GM12878 (cell line): ENCODE results near the gene DNHD1. TPM values are rescaled to one million over a fixed set of nuclear protein-coding genes. Genes with fewer than 3 reads are reported as not detected.

Source experiments
- ATAC-seq: fragments of 200-7000 bp; cut with Tn5 transposase; 3 replicates; pipeline ENCODE4 v1.9.1; 2020; ENCODE audit warnings: mild to moderate bottlenecking, moderate library complexity
- BruUV-seq: library from RNA; stranded (reverse); fragments of 400-500 nt; replicated peaks from 2 replicates; lab custom pipeline; 2021; lab: Mats Ljungman, UMichigan
- CTCF ChIA-PET: fragments of 300-600 bp; sonication (Branson Sonifier 250); formaldehyde crosslinking; extraction: SDS; loops from one replicate; lab custom pipeline; 2021; ENCODE audit warnings: inconsistent platforms; lab: Yijun Ruan, JAX
- POLR2A ChIA-PET: fragments of 350-600 bp; formaldehyde crosslinking; extraction: SDS; loops from one replicate; lab custom pipeline; 2021; ENCODE audit warnings: inconsistent platforms; lab: Charles Lee
- RAD21 ChIA-PET: fragments of 300-600 bp; sonication (Branson Sonifier 250); formaldehyde crosslinking; loops from one replicate; lab custom pipeline; 2023; ENCODE audit warnings: antibody characterized with exemption; ENCODE audit not compliant: unreplicated experiment; lab: Charles Lee
- SMC1A ChIA-PET: fragments of 300-600 bp; sonication (Branson Sonifier 250); formaldehyde crosslinking; loops from one replicate; lab custom pipeline; 2023; ENCODE audit not compliant: unreplicated experiment, uncharacterized antibody; lab: Charles Lee
- DNase-seq: peaks from one replicate; pipeline ENCODE4 v3.0.0-alpha.2; 2011; ENCODE audit warnings: low read depth, low spot score
- FAIRE-seq: peaks from 3 replicates; lab custom pipeline; 2011; peaks lifted over from hg19 to GRCh38; lab: Jason Lieb, UNC
- H2AFZ ChIP-seq: 2 replicates; pipeline ENCODE4 v1.6.0; 2011; ENCODE audit warnings: low read depth, low read length, control low read depth; ENCODE audit not compliant: control insufficient read depth
- H3K27ac ChIP-seq: 2 replicates; pipeline ENCODE4 v1.5.1; 2011; ENCODE audit warnings: control low read depth; ENCODE audit not compliant: control insufficient read depth, insufficient read depth
- H3K27me3 ChIP-seq, 2 experiments: replicated peaks in 1 of 2; 2 replicates each; pipeline versions ENCODE4 v1.6.0 to v1.6.1; 2011; ENCODE audit warnings: low read length in 1 of 2; ENCODE audit not compliant: control insufficient read depth in 2 of 2, insufficient read depth in 2 of 2
- H3K36me3 ChIP-seq, 2 experiments: 2 replicates each; pipeline ENCODE4 v1.5.1; 2011; ENCODE audit warnings: low read length in 1 of 2; ENCODE audit not compliant: control insufficient read depth in 2 of 2, insufficient read depth in 2 of 2
- H3K4me1 ChIP-seq: 2 replicates; pipeline ENCODE4 v1.6.1; 2011; ENCODE audit warnings: mild to moderate bottlenecking, low read length, moderate library complexity, mixed read lengths; ENCODE audit not compliant: control insufficient read depth, insufficient read depth
- H3K4me2 ChIP-seq: 2 replicates; pipeline ENCODE4 v1.6.0; 2011; ENCODE audit warnings: control low read depth; ENCODE audit not compliant: control insufficient read depth, insufficient read depth
- H3K4me3 ChIP-seq: fragments of 200-600 bp; sonication (generic); 2 replicates; pipeline ENCODE4 v1.5.1; 2016
- H3K79me2 ChIP-seq: 2 replicates; pipeline ENCODE4 v1.6.0; 2011; ENCODE audit warnings: low read length; ENCODE audit not compliant: control insufficient read depth, insufficient read depth
- H3K9ac ChIP-seq: 2 replicates; pipeline ENCODE4 v1.8.0; 2011; ENCODE audit warnings: low read length, control low read depth, mixed read lengths; ENCODE audit not compliant: control insufficient read depth, insufficient read depth
- H3K9me3 ChIP-seq: replicated peaks from 3 replicates; pipeline ENCODE4 v1.5.1; 2011; ENCODE audit warnings: mild to moderate bottlenecking, low read length; ENCODE audit not compliant: control insufficient read depth, insufficient read depth
- H4K20me1 ChIP-seq: 2 replicates; pipeline ENCODE4 v1.6.0; 2011; ENCODE audit not compliant: control insufficient read depth, insufficient read depth
- BACH1 ChIP-seq: fragments of 450-650 bp; IDR thresholded peaks from 2 replicates; pipeline ENCODE4 v1.6.1; 2017; ENCODE audit warnings: mild to moderate bottlenecking, borderline replicate concordance
- BCL11A ChIP-seq: IDR thresholded peaks from 2 replicates; pipeline ENCODE4 v1.6.1; 2011; ENCODE audit warnings: low read depth, low read length
- BMI1 ChIP-seq: fragments of 450-650 bp; IDR thresholded peaks from 2 replicates; pipeline ENCODE4 v1.6.1; 2016; ENCODE audit warnings: mild to moderate bottlenecking, moderate library complexity, borderline replicate concordance
- MYB ChIP-seq: fragments of 150-350 bp; IDR thresholded peaks from 2 replicates; pipeline ENCODE4 v1.6.1; 2014; ENCODE audit warnings: mild to moderate bottlenecking, low read depth, low read length, borderline replicate concordance
- MYC ChIP-seq: IDR thresholded peaks from 2 replicates; pipeline ENCODE4 v1.6.1; 2011; ENCODE audit warnings: mild to moderate bottlenecking, low read length, moderate library complexity, inconsistent platforms; ENCODE audit not compliant: insufficient read depth, insufficient replicate concordance, insufficient read length, severe bottlenecking
- NBN ChIP-seq: fragments of 450-650 bp; IDR thresholded peaks from 2 replicates; pipeline ENCODE4 v1.6.1; 2016
- NRF1 ChIP-seq: conservative IDR thresholded peaks from 2 replicates; pipeline ENCODE4 v1.6.1; 2011; ENCODE audit warnings: mild to moderate bottlenecking, low read depth, low read length, improper control_type of control experiment
- RBBP5 ChIP-seq: fragments of 200-600 bp; sonication (generic); conservative IDR thresholded peaks from 2 replicates; pipeline ENCODE4 v1.6.1; 2016
- SMC3 ChIP-seq: IDR thresholded peaks from 2 replicates; pipeline ENCODE4 v1.6.1; 2011; ENCODE audit warnings: low read length, improper control_type of control experiment, borderline replicate concordance
- USF2 ChIP-seq: IDR thresholded peaks from 2 replicates; pipeline ENCODE4 v1.6.1; 2011; ENCODE audit warnings: low read depth, low read length, improper control_type of control experiment, borderline replicate concordance
- WGBS: methylation state at CpG from one replicate; pipeline ENCODE4 v1.1.6; 2016; ENCODE audit warnings: low lambda C conversion rate; ENCODE audit not compliant: insufficient replicate concordance, insufficient coverage; ENCODE audit errors: missing lambda C conversion rate; 5-methylcytosine and 5-hydroxymethylcytosine counted together
- in situ Hi-C: fragments of 300-500 bp; cut with MboI; formaldehyde crosslinking; loops from 9 replicates; pipeline ENCODE4 v1.14.3; 2018; ENCODE audit warnings: mixed read lengths
- intact Hi-C: fragments of 100-400 bp; cut with micrococcal nuclease; formaldehyde crosslinking; loops from one replicate; pipeline ENCODE4 v1.14.2; 2022; ENCODE audit not compliant: unreplicated experiment
- polyA plus RNA-seq, 11 experiments: library from polyadenylated mRNA; depleted of rRNA in 4 of 11; unstranded in 6 of 11; stranded (reverse) in 5 of 11; fragments of >200 nt; fragmentation: Nextera tagmentation in 4 of 11; fragmentation: Illumina TruSeq in 1 of 11; extraction: Ambion mirVana in 4 of 11; extraction: Trizol in 1 of 11; gene quantifications; 1 replicate in 1 of 11; 2 replicates in 10 of 11; pipeline versions ENCODE4 v1.2.1 to v1.2.3, GENCODE V29; 2011 to 2016; ENCODE audit warnings: inconsistent platforms in 2 of 11, missing spikeins in 2 of 11, low read depth in 1 of 11
- total RNA-seq, 4 experiments: library from RNA; depleted of rRNA in 3 of 4; stranded (reverse); fragments of >200 nt in 3 of 4; fragmentation: Illumina TruSeq in 1 of 4; extraction: Trizol in 1 of 4; gene quantifications; 2 replicates each; pipeline versions ENCODE4 v1.2.1 to v1.2.3, GENCODE V29; 2013 to 2021

DNHD1 gene
- total and polyA plus RNA-seq, 10 of the 15 experiments (the other 5 are each of a cell fraction or from before 2014, with no cell fraction given) = 0.99 to 16.9 (median 8.6) TPM

- H3K4me3 ChIP-seq = no peak overlapping the region
- intact Hi-C loops = no loop called here
- POLR2A ChIA-PET = no interaction called here
- no TSS peak for BruUV-seq
- in situ Hi-C loops = no loop called here
- SMC1A ChIA-PET = no interaction called here
- RAD21 ChIA-PET = no interaction called here
- H3K27ac ChIP-seq = no peak overlapping the region
- no peak overlapping the region for H3K9ac ChIP-seq
- DNase-seq = no peak
- H3K36me3 ChIP-seq = no peaks in the 10 kb centered on the region
- no peak overlapping the region for H2AFZ ChIP-seq
- WGBS = 38% methylated on average over 2 of the region's 2 CpGs
- CTCF ChIA-PET = no interaction called here
- no peak overlapping the region for H3K4me2 ChIP-seq
- no peaks in the 10 kb centered on the region for H3K27me3 ChIP-seq
- TF ChIP-seq SMC3 (no peak), USF2 (no peak), BACH1 (no peak), MYC (no peak), BMI1 (no peak), RBBP5 (no peak), NRF1 (no peak), BCL11A (no peak), MYB (no peak), NBN (no peak)
- no peaks in the 10 kb centered on the region for H3K79me2 ChIP-seq
- ATAC-seq = no peak
- no peaks in the 10 kb centered on the region for H3K4me1 ChIP-seq
- no peaks in the 10 kb centered on the region for H4K20me1 ChIP-seq
- no peak for FAIRE-seq
- H3K9me3 ChIP-seq = no peaks in the 10 kb centered on the region
These were observed 68.2 kb downstream of the DNHD1 start for GRCh38 chr11:6565325-6565724.
